Measurements from ENCODE around the gene ANKRD6. TPM values are rescaled to one million over a fixed set of nuclear protein-coding genes. Genes with fewer than 3 reads are reported as not detected.

ANKRD6 gene
- total RNA-seq, 1 experiment from 2014 or later, result 13.9 TPM

- Mint-ChIP-seq H3K9me3 (no peaks in the 10 kb centered on the region), H3K4me1 (peaks cover 14% of the 10 kb centered on the region), H3K36me3 (no peaks in the 10 kb centered on the region), H3K27ac (no peak overlapping the region), H3K27me3 (ENCODE audit: low read depth) (no peaks in the 10 kb centered on the region), H3K4me3 (no peak overlapping the region)
- CTCF ChIA-PET, result interaction anchor here (0.5 to 1.5 kb wide), 7 partner anchors 14 to 224 kb away, joined by 3 to 7 read pairs (median 3); partner anchors contain the start of genes ANKRD6 and LYRM2
- POLR2A ChIA-PET, result no interaction called here
- peak; percentile 44 for ATAC-seq
- no peak for DNase-seq (ENCODE audit: low spot score)
- no peak for TF ChIP-seq ZSCAN18 (CRISPR knock-in tag; IDR thresholded peaks at IDR 0.05)
- TF ChIP-seq FOXP4 (CRISPR knock-in tag; IDR thresholded peaks at IDR 0.05), result no peak
- TF ChIP-seq CDX4 (CRISPR knock-in tag; IDR thresholded peaks at IDR 0.05; ENCODE audit: borderline replicate concordance), result no peak
- no peak for TF ChIP-seq SOX15 (CRISPR knock-in tag; IDR thresholded peaks at IDR 0.05)
- TF ChIP-seq ZNF425 (CRISPR knock-in tag; conservative IDR thresholded peaks at IDR 0.05), result no peak
- no peak for TF ChIP-seq ZNF416 (CRISPR knock-in tag; IDR thresholded peaks at IDR 0.05)
- TF ChIP-seq FOXJ3 (CRISPR knock-in tag; IDR thresholded peaks at IDR 0.05; ENCODE audit: borderline replicate concordance), result no peak
- TF ChIP-seq ARID4B (CRISPR knock-in tag; IDR thresholded peaks at IDR 0.05; ENCODE audit: borderline replicate concordance), result no peak
- no peak for TF ChIP-seq MAX (CRISPR knock-in tag; IDR thresholded peaks at IDR 0.05)
- TF ChIP-seq E2F5 (CRISPR knock-in tag; IDR thresholded peaks at IDR 0.05), result no peak
- no peak for TF ChIP-seq ZNF219 (CRISPR knock-in tag; IDR thresholded peaks at IDR 0.05; ENCODE audit: borderline replicate concordance)
- no peak for TF ChIP-seq ESRRA (CRISPR knock-in tag; IDR thresholded peaks at IDR 0.05; ENCODE audit: borderline replicate concordance)
- no peak for TF ChIP-seq NFATC4 (CRISPR knock-in tag; IDR thresholded peaks at IDR 0.05)
- no peak for TF ChIP-seq ELF4 (CRISPR knock-in tag; IDR thresholded peaks at IDR 0.05; ENCODE audit: low read depth)
- no peak for TF ChIP-seq EMX1 (CRISPR knock-in tag; IDR thresholded peaks at IDR 0.05)
- TF ChIP-seq PRRX2 (CRISPR knock-in tag; IDR thresholded peaks at IDR 0.05), result no peak
- TF ChIP-seq E2F4 (CRISPR knock-in tag; IDR thresholded peaks at IDR 0.05; ENCODE audit: borderline replicate concordance, low read depth), result no peak
- no peak for TF ChIP-seq HMGXB4 (CRISPR knock-in tag; IDR thresholded peaks at IDR 0.05)
- TF ChIP-seq CREB1 (CRISPR knock-in tag; IDR thresholded peaks at IDR 0.05), result no peak
- TF ChIP-seq TCF7 (CRISPR knock-in tag; IDR thresholded peaks at IDR 0.05; ENCODE audit: low read depth), result no peak
Measured at GRCh38 chr6:89581689-89582088, 148.7 kb downstream of the ANKRD6 start.
